WI38 (cell line): Measurements from ENCODE around the gene ROR1.

Source experiments
- H3K4me3 ChIP-seq: 2 replicates; pipeline ENCODE4 v1.5.1; 2011; ENCODE audit warnings: low read depth, mild to moderate bottlenecking, control low read depth, low read length
- TF ChIP-seq, protein P1 (sequence below): IDR thresholded peaks from 2 replicates; pipeline ENCODE4 v1.5.1; 2012; ENCODE audit warnings: low read depth, mild to moderate bottlenecking, control low read depth, low read length

Gene ROR1

DNA sequence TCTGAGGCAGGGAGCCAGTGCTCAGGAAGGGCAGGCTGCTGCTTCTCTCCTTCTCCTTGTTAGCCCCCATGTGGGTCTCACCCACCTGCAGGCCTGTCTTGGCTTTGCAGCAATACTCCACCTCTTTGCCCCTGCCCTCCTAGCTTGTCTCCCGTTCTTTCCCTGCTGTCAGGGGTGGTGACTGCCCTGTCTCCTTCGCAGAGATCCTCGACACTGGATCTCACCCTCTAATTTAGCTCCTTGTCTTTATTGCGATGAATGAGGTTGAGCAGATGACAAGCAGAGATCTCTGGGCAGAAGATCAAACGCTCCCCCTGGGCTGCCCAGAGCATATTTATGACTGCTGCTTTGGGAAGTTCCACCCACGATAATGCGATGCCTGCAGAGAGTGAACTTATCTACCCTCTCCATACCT is 199.2 kb downstream of the ROR1 start:
- no peak overlapping the region for H3K4me3 ChIP-seq
- TF ChIP-seq, protein P1, sequence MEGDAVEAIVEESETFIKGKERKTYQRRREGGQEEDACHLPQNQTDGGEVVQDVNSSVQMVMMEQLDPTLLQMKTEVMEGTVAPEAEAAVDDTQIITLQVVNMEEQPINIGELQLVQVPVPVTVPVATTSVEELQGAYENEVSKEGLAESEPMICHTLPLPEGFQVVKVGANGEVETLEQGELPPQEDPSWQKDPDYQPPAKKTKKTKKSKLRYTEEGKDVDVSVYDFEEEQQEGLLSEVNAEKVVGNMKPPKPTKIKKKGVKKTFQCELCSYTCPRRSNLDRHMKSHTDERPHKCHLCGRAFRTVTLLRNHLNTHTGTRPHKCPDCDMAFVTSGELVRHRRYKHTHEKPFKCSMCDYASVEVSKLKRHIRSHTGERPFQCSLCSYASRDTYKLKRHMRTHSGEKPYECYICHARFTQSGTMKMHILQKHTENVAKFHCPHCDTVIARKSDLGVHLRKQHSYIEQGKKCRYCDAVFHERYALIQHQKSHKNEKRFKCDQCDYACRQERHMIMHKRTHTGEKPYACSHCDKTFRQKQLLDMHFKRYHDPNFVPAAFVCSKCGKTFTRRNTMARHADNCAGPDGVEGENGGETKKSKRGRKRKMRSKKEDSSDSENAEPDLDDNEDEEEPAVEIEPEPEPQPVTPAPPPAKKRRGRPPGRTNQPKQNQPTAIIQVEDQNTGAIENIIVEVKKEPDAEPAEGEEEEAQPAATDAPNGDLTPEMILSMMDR, result no peak

GRCh38 chr1:63974966-63975365 is 201.1 kb downstream of the ROR1 start:
- H3K4me3 ChIP-seq, result no peak overlapping the region
- TF ChIP-seq, protein P1, result no peak

DNA sequence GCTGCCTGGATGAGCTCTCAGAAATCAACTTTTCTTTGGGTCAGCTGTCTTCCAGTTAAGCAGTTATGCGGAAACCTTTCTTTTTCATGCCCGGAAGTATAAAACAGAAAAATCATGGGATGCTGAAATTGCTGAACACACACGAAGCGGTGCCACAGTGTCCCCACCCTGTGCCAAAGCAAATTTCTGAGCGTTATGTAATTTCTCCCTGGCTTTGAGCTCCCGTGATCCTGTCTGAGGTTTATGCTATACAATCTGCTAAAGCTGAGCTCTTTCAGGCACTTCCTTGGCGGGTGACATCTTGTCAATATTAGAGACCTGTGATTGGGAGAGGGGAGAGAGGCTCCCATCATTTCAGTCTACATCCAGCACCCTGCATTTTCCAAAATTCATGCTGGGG is 201.7 kb downstream of the ROR1 start:
- no peak overlapping the region for H3K4me3 ChIP-seq
- TF ChIP-seq, protein P1, result no peak

DNA sequence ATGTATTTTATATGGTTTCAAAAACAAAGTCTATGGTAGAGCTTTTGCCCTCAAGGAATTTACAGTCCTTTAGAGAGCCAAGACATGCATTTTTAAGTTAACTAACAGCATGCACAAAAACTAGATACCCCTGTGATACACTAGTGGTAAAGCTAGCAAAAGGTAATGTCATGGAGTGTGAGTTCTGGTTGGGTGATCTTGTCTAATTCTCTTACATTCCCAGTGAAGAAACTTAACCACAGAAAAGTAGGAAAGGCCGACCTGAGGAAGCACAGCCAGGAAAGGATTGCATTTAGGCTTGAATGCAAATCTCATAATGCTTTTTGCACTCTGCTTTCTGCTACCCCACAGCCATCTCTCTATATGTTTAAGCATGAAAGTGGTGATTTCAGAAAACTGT is 202.2 kb downstream of the ROR1 start:
- TF ChIP-seq, protein P1, result no peak
- H3K4me3 ChIP-seq, result no peak overlapping the region

DNA sequence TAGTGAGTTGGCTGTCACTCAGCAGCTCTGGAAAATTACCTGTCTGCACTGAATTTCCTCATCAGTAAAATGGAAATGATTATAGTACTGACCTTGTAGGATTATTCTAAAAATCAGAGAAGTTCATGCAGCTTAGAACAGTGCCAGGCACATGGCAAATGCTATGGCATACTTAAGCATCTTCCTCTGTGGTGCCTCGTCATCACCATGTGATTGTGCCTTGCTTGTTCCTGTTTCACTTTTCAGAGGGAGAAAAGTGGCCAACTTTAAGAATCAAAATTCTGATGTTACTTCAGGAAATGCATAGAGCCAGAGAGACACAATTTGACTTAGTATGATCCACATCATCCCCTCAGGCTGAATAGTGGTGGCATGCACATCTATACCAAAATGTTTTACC is 203.6 kb downstream of the ROR1 start:
- no peak overlapping the region for H3K4me3 ChIP-seq
- TF ChIP-seq, protein P1, result no peak

DNA sequence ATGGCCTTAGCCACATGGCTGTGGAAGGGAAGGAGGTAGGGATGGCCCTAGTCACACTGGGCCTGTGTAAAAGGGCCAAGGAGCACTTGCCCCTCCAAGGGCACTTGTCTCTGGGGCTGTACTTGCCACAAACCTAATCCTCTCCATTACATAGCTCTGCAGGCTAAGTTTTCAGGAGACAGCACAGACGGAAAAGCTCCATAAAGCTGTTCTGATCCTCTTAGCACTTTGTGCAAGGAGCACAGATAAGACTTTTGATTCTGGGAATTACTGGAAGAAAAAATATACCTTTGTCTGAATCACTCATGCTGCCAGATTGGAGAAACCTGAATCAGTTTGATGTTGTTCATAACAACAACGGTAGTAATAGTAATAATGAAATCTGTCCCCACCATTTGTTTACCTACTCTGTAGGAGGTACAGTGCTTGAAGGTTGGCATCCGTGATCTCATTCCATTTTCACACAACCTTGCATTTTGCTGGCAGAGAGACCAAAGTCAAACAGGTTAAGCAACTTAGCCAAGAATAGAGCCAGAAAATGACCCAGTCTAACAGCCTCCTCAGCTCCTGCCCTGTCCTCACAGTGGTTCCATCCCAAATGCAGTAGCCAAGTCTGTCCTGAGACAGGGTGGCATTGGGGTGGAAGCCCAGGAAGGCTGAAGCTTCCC is 207.1 kb downstream of the ROR1 start:
- TF ChIP-seq, protein P1, result no peak
- H3K4me3 ChIP-seq, result no peak overlapping the region

DNA sequence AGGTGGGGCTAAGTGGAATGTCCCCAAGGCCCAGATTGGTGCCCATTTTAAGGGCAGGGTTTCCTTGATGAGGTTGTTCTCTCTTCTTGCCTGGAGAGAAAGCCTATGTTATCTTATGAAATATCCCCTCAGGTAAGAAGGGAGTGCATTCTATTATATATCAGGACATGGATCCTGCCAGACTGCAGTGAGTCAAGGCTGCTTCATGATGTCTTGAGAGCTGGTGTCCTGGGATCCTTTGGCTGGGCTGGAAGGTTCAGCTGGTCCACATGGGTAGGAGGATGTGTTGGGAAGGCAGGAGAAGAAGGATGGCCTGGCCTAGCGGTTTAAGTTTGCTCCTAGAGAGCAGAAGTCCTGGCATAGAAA is 207.6 kb downstream of the ROR1 start:
- TF ChIP-seq, protein P1, result no peak
- no peak overlapping the region for H3K4me3 ChIP-seq
